Right lobe of liver (tissue), 4 donors: ENCODE measurements around the gene PPP2R5A.

ENCODE experiments used
- CTCF ChIP-seq, 4 donors: fragments of 200-600 bp in 3 of 4; fragments of 450-650 bp in 1 of 4; IDR thresholded peaks; one replicate each; pipeline versions ENCODE4 v1.5.1 to v1.8.0; 2016 to 2022; ENCODE audit warnings: antibody characterized with exemption in 4 of 4, mild to moderate bottlenecking in 2 of 4
- POLR2A ChIP-seq: fragments of 450-650 bp; IDR thresholded peaks from one replicate; pipeline ENCODE4 v1.6.1; 2017; ENCODE audit warnings: antibody characterized with exemption, mild to moderate bottlenecking
- donor health status: DM: no; HTN: no; CAD: no.
- donor health status: DM: no; HTN: no; CAD: no.
- donor health status: DM: no; HTN: yes; CAD: no.

- TF ChIP-seq CTCF (IDR thresholded peaks at IDR 0.05) (no peak), POLR2A (no peak)
Measured at GRCh38 chr1:212241501-212241900, 43.7 kb upstream of the PPP2R5A start.
